Measurements from ENCODE around the gene WASL.
"Not testable (repeated sequence)": the region's sequence is repeated elsewhere in the genome, so short reads cannot be mapped to it uniquely, and the experiment has no call there.

WASL gene

GRCh38 chr7:123748171-123748733 is 551 bp downstream of the WASL start:
- H3K4me3 Mint-ChIP-seq, result peak overlapping the region; percentile 99
- peaks cover 78% of the 10 kb centered on the region for H3K4me1 Mint-ChIP-seq
- no peaks in the 10 kb centered on the region for H3K9me3 Mint-ChIP-seq
- no peaks in the 10 kb centered on the region for H3K27me3 Mint-ChIP-seq
- peak overlapping the region; percentile 95 for H3K27ac Mint-ChIP-seq
- no peaks in the 10 kb centered on the region for H3K36me3 Mint-ChIP-seq

- peak overlapping the region; percentile 99 for H3K4me3 Mint-ChIP-seq
- peak overlapping the region; percentile 95 for H3K27ac Mint-ChIP-seq
- H3K36me3 Mint-ChIP-seq, result no peaks in the 10 kb centered on the region
- H3K27me3 Mint-ChIP-seq, result no peaks in the 10 kb centered on the region
- no peaks in the 10 kb centered on the region for H3K9me3 Mint-ChIP-seq
- peaks cover 84% of the 10 kb centered on the region for H3K4me1 Mint-ChIP-seq
These were observed 1.1 kb downstream of the WASL start for GRCh38 chr7:123747620-123748141.

DNA sequence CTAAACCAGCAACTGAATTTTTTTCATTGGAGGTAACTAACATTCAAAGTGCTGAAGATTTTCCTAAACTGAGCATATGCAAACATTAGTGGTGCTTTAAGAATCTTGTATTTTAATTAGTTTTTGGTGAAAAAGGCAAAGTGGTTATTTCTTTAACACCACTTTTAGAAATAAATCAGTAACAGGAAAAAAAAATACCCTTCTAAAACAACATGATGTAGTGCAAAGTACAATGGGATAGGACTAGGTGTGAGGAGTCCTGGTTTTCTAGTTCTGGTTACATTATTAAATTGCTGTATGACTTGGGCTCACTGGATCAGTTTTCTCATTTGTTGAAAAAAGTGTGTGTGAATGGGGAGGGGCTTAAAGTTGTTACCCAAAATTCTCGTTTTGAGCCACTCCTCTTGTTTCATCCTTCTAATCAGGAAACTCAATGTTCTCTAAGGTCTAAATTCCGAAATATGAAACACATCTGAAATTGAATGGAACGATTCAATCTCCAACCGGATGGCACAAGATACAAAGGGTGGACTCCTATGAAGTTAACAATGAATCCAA is 1.8 kb downstream of the WASL start:
- no peaks in the 10 kb centered on the region for H3K9me3 Mint-ChIP-seq
- H3K27ac Mint-ChIP-seq, result no peak overlapping the region
- H3K4me3 Mint-ChIP-seq, result peak overlapping the region; percentile 99
- H3K36me3 Mint-ChIP-seq, result no peaks in the 10 kb centered on the region
- no peaks in the 10 kb centered on the region for H3K27me3 Mint-ChIP-seq
- peaks cover 85% of the 10 kb centered on the region for H3K4me1 Mint-ChIP-seq

DNA sequence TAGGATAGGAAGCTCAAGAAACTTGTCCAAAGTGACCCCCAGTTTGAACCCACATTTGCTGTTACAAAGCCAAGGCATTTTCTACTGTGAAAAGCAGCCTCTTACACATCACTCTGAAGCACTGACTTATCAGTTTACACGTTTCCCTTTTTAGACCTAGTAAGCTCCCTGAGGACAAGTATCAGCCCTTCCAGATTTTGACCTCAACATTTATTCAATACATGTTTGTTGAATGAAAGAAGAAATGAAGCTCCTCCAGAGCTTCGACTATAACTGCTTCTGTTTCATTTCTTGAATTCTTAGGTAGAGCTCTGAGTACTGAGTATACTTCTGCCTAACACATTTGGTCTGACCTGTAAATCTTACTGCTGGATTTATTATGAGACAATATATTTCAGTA is 2.7 kb downstream of the WASL start:
- Mint-ChIP-seq H3K36me3 (no peaks in the 10 kb centered on the region), H3K9me3 (no peaks in the 10 kb centered on the region), H3K27me3 (no peaks in the 10 kb centered on the region), H3K27ac (no peak overlapping the region), H3K4me1 (peaks cover 77% of the 10 kb centered on the region), H3K4me3 (peak overlapping the region; percentile 99)

GRCh38 chr7:123745437-123745836 is 3.4 kb downstream of the WASL start:
- no peaks in the 10 kb centered on the region for H3K9me3 Mint-ChIP-seq
- H3K27ac Mint-ChIP-seq, result peak overlapping the region; percentile 5
- no peaks in the 10 kb centered on the region for H3K27me3 Mint-ChIP-seq
- H3K36me3 Mint-ChIP-seq, result no peaks in the 10 kb centered on the region
- H3K4me3 Mint-ChIP-seq, result no peak overlapping the region
- peaks cover 80% of the 10 kb centered on the region for H3K4me1 Mint-ChIP-seq

- Mint-ChIP-seq H3K36me3 (no peaks in the 10 kb centered on the region), H3K27me3 (no peaks in the 10 kb centered on the region), H3K4me1 (peaks cover 78% of the 10 kb centered on the region), H3K27ac (no peak overlapping the region), H3K4me3 (no peak overlapping the region), H3K9me3 (no peaks in the 10 kb centered on the region)
These were observed 4.4 kb downstream of the WASL start for GRCh38 chr7:123744416-123744815.

- H3K4me3 Mint-ChIP-seq, result no peak overlapping the region
- no peaks in the 10 kb centered on the region for H3K27me3 Mint-ChIP-seq
- H3K36me3 Mint-ChIP-seq, result peaks cover 7% of the 10 kb centered on the region
- peaks cover 74% of the 10 kb centered on the region for H3K4me1 Mint-ChIP-seq
- H3K27ac Mint-ChIP-seq, result no peak overlapping the region
- H3K9me3 Mint-ChIP-seq, result no peaks in the 10 kb centered on the region
These were observed 6.9 kb downstream of the WASL start for GRCh38 chr7:123741940-123742339.

DNA sequence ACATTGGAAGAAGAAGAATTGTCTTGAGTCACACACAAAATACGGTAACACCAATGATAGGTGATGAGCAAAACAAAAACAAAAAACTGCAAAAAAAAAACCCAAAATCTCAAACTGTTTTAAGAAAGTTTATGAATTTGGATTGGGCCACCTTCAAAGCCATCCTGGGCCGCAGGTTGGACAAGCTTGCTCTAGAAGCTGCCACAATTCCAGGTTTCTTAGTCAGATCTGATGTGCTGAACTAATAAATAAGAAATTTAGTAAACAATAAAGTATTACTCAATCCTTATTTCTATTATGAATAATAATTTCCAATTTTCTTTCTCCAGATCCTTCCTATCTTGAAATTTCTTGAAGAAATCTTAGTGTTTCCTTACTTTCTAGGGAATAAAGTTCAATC is 10.0 kb downstream of the WASL start:
- peaks cover 64% of the 10 kb centered on the region for H3K4me1 Mint-ChIP-seq
- peaks cover 7% of the 10 kb centered on the region for H3K9me3 Mint-ChIP-seq
- H3K4me3 Mint-ChIP-seq, result no peak overlapping the region
- H3K27ac Mint-ChIP-seq, result no peak overlapping the region
- no peaks in the 10 kb centered on the region for H3K27me3 Mint-ChIP-seq
- H3K36me3 Mint-ChIP-seq, result peaks cover 21% of the 10 kb centered on the region

DNA sequence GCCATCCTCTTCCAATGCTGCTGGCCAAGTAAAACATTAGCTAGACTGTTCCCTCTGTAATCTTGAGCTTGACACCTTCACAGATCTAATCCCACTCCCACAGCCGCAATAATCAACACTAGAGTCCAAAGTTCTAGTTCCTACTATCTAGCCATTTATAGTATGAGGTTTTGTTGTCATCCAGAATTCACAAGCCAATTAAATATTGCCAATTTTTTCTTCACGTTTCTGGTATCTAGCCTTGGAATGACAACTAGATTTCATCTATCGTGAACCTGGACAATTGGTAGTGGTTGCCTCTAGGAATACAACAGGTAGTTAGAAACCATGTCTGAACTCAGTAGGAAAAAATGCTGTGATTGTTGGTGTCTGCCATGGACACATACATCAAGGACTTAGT is 10.4 kb downstream of the WASL start:
- H3K36me3 Mint-ChIP-seq, result peaks cover 26% of the 10 kb centered on the region
- H3K4me3 Mint-ChIP-seq, result no peak overlapping the region
- H3K4me1 Mint-ChIP-seq, result peaks cover 64% of the 10 kb centered on the region
- no peaks in the 10 kb centered on the region for H3K27me3 Mint-ChIP-seq
- no peak overlapping the region for H3K27ac Mint-ChIP-seq
- peaks cover 7% of the 10 kb centered on the region for H3K9me3 Mint-ChIP-seq

DNA sequence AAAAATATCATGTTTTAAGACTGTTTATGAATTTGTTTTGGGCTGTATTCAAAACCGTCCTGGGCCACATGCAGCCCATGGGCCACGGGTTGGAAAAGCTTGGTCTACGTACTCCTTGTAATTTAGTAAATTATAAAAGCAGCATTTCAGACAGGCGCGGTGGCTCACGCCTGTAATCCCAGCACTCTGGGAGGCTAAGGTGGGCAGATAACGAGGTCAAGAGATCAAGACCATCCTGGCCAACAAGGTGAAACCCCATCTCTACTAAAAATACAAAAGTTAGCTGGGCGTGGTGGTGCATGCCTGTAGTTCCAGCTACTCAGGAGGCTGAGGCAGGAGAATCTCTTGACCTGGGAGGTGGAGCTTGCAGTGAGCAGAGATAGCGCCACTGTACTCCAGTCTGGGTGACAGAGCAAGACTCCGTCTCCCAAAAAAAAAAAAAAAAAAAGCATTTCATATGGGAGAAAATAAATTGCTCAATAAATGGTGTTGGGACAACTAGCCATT is 11.6 kb downstream of the WASL start:
- Mint-ChIP-seq H3K36me3 (peaks cover 32% of the 10 kb centered on the region), H3K4me1 (peaks cover 64% of the 10 kb centered on the region)
- H3K27ac Mint-ChIP-seq, result not testable (repeated sequence)

DNA sequence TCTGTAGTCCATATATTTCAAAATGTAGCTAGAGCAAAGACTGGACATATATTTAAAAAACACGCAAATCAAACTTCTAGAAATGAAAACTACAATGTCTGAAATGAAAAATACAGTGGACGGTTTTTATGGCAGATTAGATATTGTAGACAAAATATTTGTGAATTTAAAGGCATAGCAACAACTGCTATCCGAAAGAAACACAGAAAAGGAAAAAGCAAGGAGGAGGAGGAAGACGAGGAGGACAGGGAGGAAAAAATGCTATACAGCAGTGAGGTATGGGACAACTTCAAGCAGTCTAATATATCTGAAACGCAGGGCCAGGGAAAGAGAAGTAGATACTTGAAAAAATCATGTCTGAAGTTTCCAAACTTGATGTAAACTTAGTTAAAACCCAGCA is 13.3 kb downstream of the WASL start:
- peaks cover 36% of the 10 kb centered on the region for H3K36me3 Mint-ChIP-seq
- no peaks in the 10 kb centered on the region for H3K27me3 Mint-ChIP-seq
- peaks cover 19% of the 10 kb centered on the region for H3K9me3 Mint-ChIP-seq
- H3K4me1 Mint-ChIP-seq, result peaks cover 68% of the 10 kb centered on the region
- H3K27ac Mint-ChIP-seq, result no peak overlapping the region
- H3K4me3 Mint-ChIP-seq, result no peak overlapping the region

More for the DNA sequence above, 11.6 kb downstream of the WASL start:
- H3K4me3 Mint-ChIP-seq, H3K27me3 Mint-ChIP-seq: not testable (repeated sequence)
- H3K9me3 Mint-ChIP-seq, result peaks cover 13% of the 10 kb centered on the region

DNA sequence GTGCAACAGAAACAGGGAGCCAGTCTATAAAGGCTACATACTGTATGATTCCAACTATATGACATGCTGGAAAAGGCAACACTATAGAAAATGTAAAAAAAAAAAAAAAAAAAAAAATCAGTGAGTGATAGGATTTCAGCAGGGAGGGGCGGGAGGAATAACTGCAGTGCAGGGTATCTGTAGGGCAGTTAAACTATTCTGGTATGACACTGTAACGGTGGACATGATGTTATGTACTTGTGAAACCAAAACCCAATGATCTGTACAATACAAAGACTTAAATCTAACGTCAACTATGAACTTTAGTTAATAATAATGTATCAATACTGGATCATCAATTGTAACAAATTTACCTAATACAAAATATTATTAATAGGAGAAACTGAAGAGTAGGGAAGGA is 14.3 kb downstream of the WASL start:
- H3K4me3 Mint-ChIP-seq, result no peak overlapping the region
- peaks cover 37% of the 10 kb centered on the region for H3K36me3 Mint-ChIP-seq
- peaks cover 19% of the 10 kb centered on the region for H3K9me3 Mint-ChIP-seq
- peaks cover 72% of the 10 kb centered on the region for H3K4me1 Mint-ChIP-seq
- H3K27me3 Mint-ChIP-seq, result no peaks in the 10 kb centered on the region
- H3K27ac Mint-ChIP-seq, result no peak overlapping the region

- Mint-ChIP-seq H3K36me3 (peaks cover 39% of the 10 kb centered on the region), H3K27ac (no peak overlapping the region), H3K9me3 (peaks cover 19% of the 10 kb centered on the region), H3K4me3 (no peak overlapping the region), H3K4me1 (peaks cover 78% of the 10 kb centered on the region), H3K27me3 (no peaks in the 10 kb centered on the region)
These were observed 16.3 kb downstream of the WASL start for GRCh38 chr7:123732413-123733091.

DNA sequence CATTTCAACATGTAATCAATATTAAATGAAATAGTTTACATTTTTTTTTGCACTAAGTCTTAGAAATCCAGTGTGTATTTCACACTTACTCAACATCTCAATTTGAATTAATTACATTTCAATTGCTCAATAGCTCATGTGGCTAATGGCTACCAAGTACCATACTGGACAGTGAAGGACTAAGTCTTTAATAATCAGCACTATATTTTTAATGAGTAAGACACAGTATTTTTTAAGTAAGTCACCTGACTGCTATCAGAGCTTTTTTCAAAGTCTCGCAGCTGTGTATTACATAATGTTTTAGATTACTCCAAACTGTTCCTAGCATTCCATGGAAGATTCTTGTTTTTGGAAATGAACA is 19.6 kb downstream of the WASL start:
- H3K27me3 Mint-ChIP-seq, result no peaks in the 10 kb centered on the region
- peaks cover 12% of the 10 kb centered on the region for H3K9me3 Mint-ChIP-seq
- H3K36me3 Mint-ChIP-seq, result peaks cover 32% of the 10 kb centered on the region
- no peak overlapping the region for H3K4me3 Mint-ChIP-seq
- peaks cover 86% of the 10 kb centered on the region for H3K4me1 Mint-ChIP-seq
- no peak overlapping the region for H3K27ac Mint-ChIP-seq

DNA sequence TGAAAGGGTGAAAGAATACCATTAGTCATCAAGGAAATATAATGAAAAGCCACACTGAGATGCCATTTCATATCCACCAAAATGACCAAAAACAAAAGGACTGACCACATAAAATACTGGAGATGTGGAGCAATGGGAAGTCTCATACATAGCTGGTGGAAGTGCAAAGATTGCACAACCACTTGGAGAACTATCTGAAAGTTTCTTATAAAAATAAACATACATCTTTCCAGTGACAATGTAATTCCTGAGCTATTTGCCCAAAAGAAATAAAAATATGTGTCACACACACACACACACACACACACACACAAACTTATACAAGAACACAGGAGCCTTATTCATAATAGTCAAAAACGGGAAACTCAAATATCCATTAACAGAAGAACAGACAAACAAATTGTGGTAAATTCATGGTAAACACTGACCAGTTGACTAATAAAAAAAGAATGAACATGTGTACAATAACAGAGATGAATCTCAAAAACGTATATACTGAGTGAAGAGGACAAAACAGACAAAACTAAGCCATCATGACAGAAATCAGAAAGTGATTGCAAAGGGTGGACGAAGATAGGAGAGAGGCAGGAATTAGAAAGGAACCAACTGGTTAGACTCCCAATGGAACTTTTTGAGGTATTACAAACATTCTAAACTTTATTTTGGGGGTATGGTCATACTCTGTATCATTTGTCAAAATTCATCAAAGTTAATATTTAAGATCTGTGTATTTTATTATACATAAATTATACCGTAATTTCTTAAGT is 21.5 kb downstream of the WASL start:
- Mint-ChIP-seq H3K27me3 (no peaks in the 10 kb centered on the region), H3K4me3 (peak overlapping the region; percentile 60), H3K4me1 (peaks cover 75% of the 10 kb centered on the region), H3K36me3 (peaks cover 17% of the 10 kb centered on the region), H3K27ac (peak overlapping the region; percentile 2), H3K9me3 (peaks cover 6% of the 10 kb centered on the region)
